DMS 273 (cell line): ENCODE measurements around the gene ACOX3.
A peak's percentile ranks its signal among the peaks of the same experiment; 100 is the strongest.
"Not testable (repeated sequence)": the region's sequence is repeated elsewhere in the genome, so short reads cannot be mapped to it uniquely, and the experiment has no call there.

Experiments used
- DNase-seq: peaks from one replicate; lab custom pipeline; 2025; ENCODE audit not compliant: unreplicated experiment; lab: John Stamatoyannopoulos, UW

ACOX3 gene

DNA sequence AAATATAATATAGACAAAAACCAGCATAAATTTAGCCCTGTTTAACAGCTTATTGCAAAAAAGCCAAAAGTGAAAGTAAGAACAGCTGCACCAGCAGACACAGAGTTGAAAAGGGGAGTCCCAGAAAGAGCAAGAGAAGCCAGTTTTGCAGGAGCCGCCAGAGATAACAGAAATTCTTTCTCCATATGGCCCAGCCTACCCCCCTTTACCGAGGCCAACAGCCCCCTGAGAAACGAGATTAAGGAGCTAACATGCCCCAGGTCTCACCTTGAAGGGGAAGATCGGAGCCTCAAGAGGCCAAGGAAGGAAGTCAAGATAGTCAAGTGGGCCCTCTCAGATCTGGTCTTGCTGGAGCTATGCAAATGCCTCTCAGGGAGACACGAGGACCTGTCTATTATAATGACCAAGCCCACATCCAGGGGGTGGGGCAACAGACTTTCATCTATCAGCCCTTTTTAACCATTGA is 4.8 kb downstream of the ACOX3 start:
- DNase-seq: no peak

DNA sequence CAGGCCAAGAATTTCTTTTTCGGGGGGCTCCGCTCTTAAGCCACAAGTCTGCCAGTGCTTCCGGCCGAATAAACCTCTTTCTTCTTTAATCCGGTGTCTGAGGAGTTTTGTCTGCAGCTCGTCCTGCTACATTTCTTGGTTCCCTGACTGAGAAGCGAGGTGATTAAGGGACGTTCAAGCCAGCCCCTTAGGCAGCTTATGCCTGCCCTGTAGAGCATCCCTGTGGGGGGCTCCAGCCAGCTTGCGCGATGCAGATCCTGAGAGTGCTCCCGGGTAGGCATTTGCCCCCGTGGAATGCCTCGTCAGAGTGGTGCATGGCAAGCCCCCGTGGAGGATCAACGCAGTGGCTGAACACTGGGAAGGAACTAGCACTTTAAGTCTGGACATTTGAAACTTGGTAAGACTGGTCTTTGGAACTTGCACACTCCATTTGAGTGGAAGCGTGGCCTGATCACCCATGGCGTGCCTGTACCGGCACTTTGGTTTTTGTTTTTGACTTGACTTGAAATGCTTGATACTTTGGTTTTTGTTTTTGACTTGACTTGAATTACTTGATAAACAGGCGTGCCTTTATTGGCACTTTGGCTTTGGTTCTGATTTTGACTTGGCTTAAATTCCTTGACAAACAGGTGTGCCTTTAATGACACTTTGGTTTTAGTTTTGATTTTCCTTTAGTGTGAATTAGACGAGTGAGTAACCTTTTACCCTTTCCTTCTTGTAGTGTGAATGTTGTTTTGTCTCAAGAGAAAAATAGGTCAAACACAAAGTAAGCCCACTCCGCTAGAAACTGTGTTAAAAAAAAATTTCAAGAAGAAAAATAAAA is 6.1 kb downstream of the ACOX3 start:
- DNase-seq: no peak

DNA sequence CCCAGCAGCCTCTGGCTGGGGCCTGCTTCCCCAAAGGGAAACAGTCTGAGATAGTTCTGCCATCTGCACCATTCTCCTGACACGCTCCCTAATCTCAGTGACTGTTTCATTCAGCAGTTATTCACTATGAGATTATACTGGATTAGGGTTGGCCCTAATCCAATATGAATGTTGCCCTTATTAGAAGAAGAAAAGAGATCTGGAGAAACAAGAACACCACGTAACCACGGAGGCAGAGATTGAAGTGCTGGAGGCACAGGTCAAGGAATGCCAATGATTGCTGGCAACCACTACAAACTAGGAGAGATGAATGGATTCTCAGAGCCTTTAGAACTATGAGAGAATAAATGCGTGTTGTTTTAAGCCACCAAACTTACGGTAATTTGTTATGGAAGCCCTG is 7.4 kb downstream of the ACOX3 start:
- no peak for DNase-seq

DNA sequence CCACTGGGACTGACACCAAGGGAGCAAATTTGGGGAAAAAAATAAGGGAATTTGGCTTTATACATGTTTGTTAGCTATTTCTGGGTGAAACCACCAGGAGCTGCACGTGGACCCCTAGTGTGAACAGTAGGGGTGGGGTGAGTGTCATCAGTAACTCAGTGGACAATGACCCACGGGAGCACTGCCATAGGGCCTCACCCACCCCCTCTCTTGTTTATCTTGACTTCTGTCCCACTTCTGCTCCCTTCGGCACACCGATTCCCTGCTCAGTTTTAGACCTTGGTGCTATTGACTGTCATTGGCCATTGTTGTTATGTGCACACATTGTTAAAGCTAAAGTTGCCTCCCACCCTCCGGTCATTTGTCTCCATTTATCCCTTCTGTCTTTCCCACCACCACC is 9.0 kb downstream of the ACOX3 start:
- DNase-seq: no peak

DNA sequence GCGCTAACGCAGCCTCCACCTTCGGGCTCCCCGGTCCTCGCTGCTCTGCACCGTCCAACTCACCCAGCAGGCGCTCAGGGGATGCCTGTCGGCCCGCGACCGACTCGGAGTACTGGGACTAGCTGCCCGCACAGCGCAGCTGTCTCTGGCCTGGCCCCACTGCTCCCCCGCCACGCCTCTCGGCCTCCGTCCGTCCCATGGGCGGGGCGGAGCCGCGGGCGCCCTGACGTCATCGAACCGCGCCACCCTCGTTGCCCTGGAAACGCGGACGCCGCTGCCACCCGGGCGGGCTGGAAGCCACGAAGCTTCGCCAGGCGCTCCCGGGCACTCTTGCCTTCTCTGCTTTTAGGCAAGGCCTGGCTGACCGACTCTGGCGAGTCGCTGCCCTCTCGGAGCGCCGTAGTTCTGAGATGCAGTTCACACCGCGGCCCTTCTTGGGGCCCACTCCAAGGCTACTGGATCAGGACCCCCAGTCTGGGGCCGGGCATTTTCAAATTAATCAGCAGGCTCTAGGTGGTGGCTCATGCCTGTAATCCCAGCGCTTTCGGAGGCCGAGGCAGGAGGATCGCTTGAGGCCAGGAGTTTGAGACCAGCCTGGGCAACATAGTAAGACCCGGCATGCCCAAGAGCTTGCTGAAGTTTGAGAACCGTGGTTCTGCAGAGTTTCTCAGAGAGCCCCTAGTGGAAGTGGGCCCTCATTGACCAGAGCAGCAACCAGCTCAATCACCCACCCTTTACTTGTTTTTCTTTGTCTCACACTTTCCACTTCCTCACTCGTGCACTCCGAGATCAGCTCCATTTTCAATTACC is 12.0 kb downstream of the ACOX3 start:
- DNase-seq: peak; percentile 93

DNA sequence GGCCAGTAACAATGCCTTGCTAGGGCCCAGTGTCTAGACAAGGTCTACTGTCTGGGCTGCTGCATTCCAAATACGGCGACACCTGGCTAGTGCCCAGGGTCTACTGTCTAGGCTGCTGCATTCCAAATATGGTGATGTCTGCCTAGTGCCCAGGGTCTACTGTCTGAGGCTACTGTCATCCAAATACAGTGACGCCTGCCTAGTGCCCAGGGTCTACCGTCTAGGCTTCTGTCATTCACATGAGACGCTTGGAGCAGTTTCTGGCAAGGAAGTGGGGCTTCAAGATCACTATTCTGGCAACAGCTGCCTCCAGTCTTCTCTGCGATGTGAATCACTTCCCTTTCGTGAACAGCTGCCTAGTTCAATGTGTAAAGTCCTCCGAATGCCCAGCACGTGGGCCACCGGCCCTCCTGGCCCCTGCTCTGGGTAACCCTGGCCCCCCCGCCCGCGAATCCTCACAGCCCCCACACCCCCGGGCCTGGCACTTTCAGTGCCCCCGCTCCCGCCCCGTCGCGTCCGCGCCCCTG is 12.7 kb downstream of the ACOX3 start:
- peak; percentile 65 for DNase-seq

DNA sequence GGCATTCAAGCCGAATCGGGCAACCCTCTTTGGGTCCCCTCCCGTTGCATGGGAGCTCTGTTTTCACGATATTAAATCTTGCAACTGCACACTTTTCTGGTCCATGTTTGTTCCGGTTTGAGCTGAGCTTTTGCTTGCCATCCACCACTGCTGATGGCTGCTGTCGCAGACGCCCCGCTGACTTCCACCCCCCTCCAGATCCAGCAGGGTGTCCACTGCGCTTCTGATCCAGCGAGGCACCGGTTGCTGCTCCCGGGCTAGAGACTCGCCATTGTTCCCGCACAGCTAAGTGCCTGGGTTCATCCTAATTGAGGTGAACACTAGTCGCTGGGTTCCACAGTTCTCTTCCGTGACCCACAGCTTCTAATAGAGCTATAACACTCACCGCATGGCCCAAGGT is 13.3 kb downstream of the ACOX3 start:
- DNase-seq: no peak

DNA sequence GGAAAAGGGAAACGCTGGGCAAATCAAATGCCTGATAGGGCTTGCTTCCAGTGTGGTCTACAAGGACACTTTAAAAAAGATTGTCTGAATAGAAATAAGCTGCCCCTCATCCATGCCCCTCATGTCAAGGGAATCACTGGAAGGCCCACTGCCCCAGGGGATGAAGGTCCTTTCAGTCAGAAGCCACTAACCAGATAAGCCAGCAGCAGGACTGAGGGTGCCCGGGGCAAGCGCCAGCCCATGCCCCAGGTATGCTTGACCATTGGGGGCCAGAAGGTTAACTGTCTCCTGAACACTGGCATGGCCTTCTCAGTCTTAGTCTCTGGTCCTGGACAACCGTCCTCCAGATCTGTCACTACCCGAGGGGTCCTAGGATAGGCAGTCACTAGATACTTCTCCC is 17.7 kb downstream of the ACOX3 start:
- no peak for DNase-seq

DNA sequence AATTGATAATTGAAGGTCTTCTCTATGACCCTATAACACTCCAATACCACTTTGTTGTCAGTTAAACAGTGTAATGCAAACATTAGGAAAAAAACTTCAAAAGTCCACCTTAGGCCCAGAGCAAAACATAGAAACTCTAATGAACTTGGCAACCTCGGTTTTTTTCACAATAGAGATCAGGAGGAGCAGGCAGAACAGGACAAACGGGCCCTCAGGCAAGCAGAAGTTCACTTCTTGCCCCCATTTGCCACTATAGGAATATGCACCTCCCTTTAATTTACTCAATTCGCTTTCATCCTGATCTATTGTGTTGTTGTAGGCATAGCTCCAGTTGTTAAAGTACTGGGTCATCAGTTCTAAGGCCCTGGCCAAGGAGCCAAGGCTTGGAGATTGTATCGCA is 18.2 kb downstream of the ACOX3 start:
- no peak for DNase-seq

DNA sequence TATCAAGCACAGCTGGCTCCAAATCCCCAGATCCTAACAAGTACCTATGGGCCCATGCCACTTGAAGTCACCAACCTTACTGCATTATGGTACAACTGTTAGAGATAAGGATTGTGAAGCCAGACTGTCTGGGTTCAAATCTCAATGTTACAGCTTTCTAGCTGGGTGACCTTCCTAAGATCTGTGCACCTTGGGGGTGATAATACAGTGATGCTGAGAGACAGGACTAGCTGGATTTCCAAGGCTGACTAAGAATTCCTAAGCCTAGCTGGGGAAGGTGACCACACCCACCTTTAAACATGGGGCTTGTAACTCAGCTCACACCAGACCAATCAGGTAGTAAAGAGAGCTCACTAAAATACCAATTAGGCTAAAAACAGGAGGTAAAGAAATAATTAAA is 20.4 kb downstream of the ACOX3 start:
- not testable (repeated sequence) for DNase-seq

DNA sequence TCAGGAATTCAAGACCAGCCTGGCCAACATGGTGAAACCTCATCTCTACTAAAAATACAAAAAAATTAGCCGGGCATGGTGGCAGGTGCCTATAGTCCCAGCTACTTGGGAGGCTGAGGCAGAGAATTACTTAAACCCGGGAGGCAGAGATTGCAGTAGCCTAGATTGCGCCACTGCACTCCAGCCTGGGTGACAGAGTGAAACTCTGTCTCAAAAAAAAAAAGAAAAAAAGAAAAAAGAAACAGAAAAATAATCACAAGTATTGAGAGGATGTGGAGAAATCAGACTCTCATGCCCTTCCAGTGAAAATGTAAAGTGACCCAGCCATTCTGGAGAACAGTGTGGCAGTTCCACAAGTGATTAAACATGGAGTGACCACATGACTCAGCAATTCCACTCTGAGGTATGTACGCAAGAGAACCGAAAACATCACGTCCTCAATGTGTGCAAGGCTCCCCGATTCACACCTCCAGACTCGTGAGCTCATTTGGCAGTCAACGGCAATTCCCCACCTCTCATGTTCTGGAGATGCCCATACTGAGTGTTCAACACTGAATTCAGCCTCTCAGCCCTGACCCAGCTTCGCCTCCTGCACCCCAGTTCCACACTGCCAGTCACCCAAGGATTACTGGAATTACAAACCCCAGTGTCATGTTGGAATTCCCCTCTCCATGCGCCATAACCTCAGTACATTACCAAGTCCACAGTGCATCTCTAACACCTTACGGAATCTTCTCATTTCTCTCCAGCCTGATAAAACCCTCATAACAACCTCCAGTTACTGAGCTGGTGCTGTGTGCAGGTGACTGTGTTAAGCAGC is 21.1 kb downstream of the ACOX3 start:
- no peak for DNase-seq

DNA sequence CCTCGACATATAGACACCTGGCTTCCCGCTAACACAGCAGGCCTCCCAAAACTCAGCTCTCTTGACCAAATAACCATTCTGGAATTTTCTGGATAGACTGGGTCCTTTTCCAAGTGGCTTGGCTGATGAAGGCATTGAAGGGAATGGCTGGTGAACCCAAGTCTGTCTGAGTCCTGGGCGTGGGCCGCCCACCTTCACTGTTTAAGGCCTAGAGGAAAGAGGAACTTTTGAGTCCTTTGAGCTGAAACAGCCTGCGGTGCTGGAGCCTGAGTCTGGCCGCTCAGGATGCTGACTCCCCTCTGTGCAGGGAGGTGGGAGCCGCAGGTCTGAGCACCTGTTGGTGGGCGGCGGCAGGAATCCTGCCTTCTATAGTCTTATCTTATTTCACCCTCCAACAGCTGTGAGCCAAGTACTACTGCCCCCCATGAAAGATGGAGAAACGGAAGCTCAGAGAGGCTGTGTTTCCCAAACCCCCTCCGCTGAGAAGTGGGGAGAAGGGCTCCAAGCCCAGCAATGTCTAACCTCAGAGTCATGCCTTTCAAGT is 23.4 kb downstream of the ACOX3 start:
- DNase-seq: no peak

DNA sequence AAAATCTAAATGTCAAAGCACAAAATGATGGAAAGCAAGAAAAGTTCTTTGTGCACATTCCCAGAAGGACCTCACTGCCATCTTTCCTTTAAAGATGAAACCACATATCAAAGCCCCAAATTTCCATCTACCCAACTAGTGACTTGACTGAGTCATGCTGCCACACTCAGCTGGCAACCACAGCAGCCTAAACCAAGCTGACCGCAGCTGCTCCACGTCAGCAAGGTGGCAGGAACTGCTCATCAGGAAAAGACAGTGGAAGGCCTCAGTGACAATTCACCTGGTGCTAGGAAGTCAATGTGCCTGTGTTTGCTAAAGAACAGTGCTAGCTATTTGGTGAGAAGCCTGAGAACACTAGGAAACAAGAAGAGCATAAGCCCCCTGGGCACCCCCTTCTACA is 26.1 kb downstream of the ACOX3 start:
- DNase-seq: no peak

DNA sequence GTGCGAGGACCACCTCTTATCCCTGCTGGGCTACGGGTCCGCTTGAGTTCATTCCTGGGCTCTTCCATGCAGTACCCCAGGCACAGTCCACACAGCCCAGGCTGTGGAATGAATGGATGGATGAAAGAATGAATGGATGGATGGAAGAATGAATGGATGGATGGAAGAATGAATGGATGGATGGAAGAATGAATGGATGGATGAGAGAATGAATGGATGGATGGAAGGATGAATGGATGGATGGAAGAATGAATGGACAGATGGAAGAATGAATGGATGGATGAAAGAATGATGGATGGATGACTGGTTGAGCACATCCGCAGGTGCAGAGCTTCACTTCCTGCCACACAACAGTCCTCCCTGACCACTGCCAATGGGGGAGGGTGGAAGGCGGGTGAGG is 28.2 kb downstream of the ACOX3 start:
- DNase-seq: no peak

DNA sequence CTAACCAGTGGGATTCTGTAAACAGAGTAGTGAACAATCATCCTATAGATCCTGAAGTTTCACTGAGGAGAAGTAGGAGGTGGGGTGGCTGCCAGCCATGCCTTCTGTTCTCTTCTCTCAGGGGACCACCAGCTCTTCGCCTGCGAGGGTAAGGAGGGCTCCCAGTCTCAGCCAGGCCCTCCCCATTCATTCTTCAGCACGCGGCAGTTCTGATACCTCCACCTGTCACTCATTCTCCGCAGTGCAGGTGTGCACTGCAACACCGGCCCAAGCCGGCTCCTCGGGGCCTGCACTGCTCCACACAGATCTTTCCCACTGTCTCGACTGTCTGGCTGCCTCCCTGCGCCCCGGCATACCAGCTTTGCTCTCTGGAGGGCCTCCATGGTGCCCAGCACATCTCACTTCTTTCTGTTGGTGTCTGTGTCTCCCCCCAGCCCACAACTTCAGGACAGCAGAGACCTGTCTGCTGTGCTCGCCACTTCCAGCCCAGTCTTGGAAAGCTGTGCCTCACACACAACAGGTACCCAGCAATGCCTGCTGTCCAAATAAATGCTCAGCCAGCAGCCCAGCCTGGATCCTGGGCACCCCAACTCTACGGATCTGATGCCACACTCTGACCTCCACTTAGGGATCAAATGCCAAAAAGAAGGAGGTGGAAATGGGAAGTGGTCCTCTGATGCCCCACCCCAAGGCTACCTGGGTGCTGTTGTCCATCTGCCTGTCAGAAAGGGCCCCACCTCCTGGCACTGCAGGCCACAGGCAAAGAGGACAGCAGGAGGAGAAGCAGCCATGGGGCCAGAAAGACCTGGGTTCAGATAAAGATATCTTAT is 29.0 kb downstream of the ACOX3 start:
- DNase-seq: no peak

DNA sequence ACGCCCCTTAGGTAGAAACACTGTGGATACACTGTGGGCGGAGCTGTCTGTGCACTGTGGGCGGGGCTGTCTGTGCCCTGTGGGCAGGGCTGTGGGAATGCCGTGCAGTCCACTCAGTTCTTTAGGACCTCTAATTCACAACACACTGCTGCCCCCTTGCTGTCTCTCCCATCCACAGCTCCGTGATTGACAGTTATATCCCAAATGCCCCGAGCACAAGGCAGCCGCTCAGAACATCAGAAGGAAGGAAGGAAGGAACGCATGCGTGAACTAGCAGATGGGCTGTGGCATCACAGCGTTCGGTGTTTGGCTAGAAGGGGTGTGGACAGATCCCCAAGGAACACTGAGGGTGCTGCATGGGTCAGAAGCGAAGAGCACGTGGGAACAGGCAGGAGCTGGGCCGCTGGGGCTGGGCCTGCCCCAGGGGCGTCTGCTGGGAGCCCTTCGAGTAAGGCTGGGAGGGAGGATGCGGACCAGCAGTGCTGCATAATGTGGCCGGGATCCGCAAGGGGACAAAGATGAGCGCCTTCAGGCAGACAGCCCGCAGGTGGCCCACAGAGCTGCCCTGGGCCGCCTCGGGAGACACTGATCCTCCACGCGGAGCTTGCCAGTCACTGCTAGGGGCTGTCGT is 29.8 kb downstream of the ACOX3 start:
- peak; percentile 78 for DNase-seq

DNA sequence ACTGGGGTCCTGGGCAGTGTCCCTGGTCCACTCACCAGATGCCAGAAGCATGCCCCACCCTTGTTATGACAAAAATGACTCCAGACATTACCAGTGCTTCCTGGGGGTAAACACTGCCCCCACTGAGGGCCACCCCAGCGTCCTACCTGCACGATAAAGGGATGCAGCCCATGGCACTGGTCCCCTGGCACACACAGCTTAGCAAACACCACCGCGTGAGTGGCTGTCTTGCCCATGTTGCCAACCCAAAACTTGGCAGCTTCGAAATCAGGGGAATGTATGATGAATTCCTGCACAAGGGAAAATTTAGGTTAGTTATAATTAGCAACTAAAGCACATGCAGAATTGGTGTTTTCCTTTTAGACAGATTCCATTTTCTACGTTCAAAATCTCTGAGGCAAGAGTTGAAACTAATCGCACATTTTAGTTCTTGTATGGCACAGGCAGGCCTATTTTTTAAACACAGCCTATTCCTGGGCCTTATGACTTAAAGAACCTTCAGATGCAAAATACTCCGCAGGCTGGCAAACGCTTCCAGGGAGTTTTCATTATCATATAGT is 30.4 kb downstream of the ACOX3 start:
- DNase-seq: no peak

DNA sequence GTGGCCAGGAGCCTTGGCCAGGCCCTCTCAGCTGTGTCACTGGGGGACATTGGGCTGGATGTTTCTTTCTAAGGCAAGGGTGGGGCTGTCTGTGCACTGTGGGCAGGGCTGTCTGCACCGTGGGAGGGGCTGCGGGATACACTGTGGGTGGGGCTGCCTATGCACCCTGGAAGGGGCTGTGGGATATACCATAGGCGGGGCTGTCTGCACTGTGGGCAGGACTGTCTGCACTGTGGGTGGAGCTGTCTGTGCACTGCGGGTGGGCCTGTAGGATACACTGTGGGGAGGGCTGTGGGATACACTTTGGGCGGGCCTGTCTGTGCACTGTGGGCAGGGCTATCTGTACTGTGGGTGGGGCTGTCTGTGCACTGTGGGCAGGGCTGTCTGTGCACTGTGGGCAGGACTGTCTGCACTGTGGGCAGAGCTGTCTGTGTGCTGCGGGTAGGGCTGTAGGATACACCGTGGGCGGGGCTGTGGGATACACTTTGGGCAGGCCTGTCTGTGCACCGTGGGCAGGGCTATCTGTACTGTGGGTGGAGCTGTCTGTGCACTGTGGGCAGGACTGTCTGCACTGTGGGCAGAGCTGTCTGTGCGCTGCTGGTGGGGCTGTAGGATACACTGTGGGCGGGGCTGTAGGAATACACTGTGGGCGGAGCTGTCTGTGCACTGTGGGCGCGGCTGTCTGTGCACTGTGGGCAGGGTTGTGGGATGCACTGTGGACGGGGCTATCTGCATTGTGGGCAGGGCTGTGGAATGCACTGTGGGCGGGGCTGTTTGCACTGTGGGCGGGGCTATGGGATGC is 31.1 kb downstream of the ACOX3 start:
- no peak for DNase-seq
